Measurements from ENCODE around the gene ABCC2.

The ABCC2 gene

DNA sequence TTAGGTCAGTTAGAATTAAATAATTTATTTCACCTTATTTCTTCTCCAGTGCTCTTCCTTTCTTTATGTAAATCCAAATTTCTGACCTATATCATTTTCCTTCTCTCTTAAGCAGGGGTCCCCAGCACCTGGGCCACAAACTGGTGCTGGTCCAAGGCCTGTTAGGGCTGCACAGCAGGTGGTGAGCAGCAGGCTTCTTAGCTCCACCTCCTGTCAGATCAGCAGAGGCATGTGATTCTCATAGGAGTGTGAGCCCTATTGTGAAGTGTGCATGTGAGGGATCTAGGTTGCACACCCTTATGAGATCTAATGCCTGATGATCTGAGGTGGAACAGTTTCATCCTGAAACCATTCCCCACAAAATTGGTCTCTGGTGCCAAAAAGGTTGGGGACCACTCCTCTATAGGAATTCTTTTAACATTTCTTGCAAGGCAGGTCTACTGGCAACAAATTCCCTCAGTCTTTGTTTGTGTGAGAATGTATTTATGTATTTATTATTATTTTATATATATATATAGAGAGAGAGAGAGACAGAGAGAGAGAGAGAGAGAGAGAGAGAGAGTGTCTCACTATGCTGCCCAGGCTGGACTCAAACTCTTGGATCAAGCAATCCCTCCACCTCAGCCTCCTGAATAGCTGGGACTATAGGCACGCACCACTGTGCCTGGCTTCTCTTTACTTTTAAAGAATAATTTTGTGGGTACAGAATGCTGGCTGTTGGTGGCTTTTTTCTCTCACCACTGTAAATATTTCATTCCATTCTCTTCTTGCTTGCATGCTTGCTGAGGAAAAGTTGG is 4.3 kb upstream of the ABCC2 start:
- no peak for DNase-seq

DNA sequence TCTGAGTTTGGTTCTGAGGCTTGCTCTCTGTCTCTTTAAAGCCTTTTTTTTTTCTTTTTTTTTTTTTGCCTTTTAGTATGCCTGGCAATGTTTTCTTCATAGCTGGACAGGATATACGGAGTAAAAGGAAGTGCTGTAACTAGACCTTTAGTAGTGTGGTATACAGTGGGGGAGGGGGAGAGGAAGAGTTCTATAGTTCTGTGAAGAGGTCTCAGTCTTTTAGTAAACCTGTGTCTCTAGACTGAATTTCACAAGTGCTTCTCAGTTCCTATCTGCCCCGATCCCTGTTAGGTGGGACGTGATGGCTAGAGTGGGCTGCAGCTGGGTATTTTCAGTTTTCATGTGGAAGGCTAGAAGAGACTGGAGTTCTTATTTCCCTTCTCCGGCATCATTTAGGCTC is 3.1 kb upstream of the ABCC2 start:
- DNase-seq: no peak

DNA sequence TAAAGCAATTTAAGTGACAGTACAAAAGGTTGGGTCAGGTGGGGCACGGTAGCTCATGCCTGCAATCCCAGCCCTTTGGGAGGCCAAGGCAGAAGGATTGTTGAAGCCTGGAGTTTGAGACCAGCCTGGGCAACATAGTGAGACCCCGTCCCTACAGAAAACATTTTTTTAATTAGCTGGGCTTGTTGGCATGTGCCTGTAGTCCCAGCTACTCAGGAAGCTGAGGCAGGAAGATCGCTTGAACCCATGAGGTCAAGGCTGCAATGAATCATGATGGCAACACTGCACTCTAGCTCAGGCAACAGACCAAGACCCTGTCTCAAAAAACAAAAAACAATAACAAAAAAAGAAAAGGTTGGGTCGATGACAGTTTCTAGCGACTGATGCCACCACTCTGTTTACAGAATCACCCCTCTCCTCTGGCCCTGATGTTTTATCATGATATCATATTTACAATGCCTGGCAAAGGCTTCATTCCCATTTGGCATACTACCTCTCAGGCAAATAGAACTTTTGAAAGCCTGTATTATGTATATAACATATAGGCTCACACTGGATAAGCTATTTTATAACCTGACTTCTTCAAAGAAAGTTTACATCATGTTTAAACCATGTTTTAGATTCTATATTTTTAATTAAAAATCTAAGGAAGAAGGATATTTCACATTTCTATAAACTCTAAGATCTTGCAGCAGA is 558 bp upstream of the ABCC2 start:
- DNase-seq: no peak

DNA sequence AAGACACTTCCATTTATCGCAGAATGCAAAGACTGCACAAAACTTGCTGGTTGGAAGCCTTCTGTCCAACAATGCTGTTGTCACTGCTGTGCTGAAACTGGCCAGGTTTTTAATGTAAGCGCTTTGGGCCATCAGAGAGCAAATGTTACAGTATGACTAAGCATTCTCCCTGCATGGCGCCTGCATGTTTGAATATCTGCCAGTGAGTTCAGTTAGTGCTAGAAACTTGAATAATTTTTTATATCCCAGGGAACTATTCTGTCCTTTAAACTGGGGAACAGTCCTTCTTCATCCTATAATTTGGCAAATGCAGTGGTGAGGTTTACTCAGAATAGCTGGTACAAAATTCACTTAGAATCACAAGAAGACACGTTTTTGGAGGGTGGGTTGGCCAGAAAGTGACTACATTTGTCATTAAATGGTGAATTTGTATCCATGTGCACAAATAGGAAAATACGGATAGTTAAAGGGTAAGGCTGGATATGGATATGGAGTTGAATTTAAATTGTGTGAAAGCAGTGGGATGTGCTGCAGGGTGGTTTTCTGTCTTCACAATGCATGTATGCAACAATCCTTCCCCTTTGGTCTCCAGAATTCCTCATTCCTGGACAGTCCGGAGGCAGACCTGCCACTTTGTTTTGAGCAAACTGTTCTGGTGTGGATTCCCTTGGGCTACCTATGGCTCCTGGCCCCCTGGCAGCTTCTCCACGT is 1.7 kb downstream of the ABCC2 start:
- DNase-seq: peak; percentile 23

DNA sequence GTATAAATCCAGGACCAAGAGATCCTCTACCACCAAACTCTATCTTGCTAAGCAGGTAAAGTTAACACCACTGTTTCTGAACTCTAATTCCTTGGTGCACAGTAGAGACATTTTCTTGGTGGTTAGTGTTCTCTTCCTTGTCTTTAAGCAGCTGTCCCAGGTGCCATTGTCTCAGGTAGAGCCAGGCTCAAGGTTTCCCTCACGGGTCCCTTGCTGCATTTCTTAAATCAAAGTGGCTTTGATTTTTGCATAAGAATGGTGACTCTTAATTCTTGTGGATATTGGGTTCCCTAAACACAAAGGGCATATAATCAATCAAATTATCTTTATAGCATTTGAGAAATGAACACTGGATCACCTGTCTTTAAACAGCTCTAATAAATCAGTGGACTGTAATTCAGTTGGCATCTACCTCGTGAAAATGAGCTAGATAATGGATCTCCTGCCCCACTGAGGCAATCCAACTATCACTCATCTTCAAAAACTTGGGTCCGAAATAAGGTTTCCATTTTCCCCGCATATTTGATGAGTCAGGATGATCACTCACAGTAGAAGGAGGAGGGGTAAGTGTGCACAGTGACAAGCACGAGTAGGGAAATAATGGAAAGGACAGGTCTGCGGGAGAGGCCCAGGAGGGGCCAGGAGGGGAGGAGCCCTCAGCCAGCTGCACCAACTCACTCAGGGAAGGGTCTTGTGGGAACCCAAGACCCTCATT is 2.4 kb downstream of the ABCC2 start:
- DNase-seq: no peak

DNA sequence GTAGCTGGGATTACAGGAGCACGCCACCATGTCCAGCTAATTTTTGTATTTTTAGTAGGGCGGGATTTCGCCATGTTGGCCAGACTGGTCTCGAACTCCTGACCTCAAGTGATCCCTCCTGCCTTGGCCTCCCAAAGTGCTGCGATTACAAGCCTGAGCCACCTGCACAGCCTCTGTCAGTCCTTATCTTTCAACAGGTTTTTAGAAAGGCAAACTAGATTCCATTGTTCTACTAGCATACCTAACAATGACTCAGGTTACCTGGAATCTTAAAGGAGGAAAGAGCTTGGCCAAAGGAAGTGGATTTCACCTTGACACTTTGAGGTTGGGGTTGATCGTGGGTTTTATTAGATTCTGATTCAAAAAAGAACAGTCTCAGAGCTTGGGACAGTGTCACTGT is 3.2 kb downstream of the ABCC2 start:
- no peak for DNase-seq

DNA sequence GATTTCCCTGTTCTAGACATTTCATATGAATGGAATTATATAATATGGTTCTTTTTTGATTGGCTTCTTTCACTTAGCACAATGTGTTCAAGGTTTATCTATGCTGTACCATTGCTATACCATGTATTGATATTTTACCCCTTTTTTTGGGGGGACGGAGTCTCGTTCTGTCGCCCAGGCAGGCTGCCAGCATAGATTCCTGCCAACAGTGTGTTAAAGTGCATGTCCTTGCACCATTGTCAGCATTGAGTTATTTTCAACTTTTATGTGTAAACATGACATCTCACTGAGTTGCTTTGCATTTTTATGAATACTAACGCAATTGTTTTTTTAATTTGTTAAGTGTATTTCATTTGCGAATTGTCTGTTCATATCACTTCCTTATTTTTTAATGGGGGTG is 4.9 kb downstream of the ABCC2 start:
- DNase-seq: no peak

DNA sequence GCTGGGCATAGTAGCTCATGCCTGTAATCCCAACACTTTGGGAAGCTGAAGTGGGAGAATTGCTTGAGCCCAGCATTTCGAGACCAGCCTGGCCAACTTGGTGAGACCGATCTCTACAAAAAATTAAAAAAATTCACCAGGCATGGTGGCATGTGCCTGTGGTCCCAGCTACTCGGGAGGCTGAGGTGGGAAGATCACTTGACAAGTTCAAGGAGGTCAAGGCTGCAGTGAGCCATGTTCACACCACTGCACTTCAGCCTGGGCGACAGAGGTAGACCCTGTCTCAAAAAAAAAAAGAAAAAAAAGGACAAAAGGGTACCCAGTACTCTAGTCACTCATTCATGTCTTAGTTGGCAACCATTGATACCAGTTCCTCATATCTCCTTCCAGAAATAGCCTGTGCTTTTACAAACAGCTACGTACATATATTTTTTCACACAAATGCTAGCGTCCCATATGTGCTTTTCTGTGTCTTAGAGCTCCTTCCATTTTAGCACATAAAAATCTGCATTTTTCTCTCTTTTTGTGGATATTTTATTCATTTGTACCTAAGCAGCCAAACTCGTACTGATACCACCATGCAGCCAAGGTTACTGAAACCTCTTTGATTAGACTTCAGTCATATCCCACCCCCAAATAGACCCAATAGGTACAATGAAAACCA is 5.5 kb downstream of the ABCC2 start:
- no peak for DNase-seq

DNA sequence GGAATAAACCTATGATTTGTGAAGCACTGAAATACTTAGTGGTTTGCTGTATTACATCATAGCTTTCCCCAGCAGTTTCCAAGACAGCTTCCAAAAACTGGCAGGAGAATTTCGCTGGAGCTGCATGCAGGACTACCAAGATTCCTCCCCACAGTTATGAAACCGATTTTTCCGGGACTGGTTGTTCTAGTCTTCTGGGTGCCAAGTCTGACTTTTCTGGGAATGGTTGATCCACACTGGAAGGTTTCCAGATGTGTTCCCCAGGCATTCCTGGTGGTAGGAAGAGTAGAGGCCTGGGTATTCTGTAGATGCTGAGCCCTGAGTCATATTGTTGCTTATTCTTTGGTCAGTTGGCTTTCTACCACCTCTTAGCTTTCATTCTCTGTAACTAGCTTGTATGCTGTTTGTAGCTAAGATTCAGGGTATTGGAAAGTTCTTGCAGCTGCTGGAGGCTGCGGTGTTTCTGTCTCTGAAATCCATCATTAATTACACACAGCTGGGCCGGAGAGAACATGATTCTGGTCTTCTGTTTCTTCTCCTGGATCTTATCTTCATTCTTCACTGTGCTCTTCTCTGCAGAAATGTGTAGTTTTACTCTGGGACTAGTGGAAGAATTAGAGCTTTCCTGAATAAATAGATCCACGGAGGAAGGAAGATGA is 6.3 kb downstream of the ABCC2 start:
- no peak for DNase-seq

DNA sequence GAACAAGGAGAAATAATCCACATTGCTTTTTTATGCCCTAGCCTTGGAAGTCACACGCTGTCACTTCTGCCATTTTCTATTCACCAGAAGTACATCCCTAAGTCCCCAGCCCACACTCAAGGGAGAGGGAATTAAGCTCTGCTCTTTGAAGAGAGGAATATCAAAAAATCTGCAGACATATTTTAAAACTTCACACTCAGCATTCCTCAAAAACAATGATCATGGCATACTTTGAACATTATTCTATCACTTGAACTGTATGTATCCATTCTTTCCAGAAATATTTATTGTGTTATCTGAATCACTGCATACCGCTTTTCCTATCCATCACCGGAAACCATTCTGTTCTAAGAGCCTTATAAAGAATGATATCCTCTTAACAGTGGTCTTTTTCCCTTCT is 9.4 kb downstream of the ABCC2 start:
- DNase-seq: no peak

DNA sequence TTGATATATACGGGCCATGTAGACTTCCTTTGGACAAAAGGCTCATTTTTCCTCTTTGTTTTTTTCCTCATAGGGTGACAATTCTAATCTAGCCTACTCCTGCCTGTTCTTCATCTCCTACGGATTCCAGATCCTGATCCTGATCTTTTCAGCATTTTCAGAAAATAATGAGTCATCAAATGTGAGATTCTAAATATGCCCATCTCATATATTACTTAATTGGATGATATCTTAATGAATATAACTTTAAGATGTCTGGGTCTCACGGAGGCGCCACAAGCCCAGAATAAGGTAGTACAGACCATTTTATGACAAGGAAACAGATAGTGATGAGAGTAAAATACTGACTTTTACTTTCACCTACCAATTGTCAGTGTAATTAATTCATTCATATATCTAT is 11.4 kb downstream of the ABCC2 start:
- DNase-seq: no peak

DNA sequence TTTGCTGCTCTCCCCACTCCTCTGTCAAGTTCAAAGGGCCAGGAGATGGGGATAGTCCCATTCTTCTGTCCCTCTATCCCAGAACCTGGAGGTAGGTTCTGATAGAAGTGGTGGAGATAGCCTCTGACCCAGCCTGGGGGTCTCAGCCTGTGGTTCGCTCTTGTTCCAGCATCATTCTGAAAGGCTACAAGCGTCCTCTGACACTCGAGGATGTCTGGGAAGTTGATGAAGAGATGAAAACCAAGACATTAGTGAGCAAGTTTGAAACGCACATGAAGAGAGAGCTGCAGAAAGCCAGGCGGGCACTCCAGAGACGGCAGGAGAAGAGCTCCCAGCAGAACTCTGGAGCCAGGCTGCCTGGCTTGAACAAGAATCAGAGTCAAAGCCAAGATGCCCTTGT is 14.5 kb downstream of the ABCC2 start:
- no peak for DNase-seq

DNA sequence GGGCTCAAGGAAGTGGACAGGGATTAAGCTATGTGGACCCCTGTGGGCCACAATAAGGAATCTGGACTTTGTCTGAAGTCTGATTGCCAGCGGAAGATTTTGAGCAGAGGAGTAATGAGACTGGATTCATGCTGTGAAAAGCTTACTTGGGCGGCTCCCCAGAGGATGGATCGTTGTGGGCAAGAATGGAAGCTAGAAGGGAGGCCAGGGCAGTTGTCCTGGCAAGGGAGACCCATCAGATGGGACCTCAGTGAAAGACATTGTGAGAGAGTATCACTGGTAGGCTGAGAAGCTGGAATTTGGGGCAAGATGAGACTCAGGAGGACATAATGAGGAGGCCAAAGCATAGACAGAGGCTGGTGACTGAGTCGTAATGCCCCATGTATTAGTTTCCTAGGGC is 15.6 kb downstream of the ABCC2 start:
- no peak for DNase-seq

DNA sequence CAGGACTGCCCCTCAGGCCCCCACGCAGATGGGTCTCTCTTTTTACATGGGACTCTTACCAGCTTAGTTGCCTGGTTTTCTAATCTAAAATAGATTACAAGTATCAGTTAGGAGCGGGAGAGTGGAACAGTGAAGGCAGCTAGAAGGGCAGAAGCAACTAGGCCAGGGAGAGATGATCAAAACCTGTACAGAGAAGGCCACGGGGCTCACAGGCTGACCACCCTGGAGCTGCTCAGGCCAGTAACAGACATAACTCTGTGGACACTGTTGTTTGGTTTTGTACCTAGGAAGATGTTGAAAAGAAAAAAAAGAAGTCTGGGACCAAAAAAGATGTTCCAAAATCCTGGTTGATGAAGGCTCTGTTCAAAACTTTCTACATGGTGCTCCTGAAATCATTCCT is 16.5 kb downstream of the ABCC2 start:
- no peak for DNase-seq

DNA sequence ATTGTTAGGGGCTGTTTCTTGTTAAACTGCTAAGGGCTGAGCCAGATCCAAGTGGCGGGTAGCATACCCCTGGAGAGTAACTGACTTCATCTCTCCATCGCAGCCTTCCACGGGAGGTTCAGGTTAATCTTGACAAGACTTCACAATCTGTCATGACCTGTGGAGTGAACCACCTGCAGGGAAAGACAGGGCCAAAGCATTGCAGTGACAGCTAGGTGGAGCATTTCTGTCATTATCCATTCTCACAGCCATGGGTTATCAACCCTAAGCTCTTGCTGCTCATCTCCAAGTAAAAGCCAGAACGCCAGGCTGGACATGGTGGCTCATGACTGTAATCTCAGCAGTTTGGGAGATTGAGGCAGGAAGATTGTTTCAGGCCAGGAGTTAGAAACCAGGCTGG is 17.2 kb downstream of the ABCC2 start:
- DNase-seq: no peak

DNA sequence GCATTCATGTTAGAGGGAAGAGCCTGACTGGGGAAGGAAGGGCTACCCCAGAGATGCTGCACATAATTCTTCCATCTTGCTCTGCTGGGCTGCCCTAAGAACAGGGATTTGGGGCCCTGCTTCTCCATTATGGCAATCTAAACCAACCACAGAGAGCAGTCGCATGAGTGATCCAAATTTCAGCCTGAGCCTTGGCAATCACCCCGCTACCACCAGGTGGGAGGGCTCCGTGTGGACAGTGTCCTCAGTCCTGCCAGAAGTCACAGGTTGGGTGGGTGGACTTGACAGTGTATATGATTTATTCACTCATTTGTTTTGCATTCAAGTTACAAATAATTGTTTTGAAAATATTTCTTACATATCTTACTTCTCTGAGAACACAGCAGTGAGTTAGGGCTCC is 22.0 kb downstream of the ABCC2 start:
- DNase-seq: no peak

DNA sequence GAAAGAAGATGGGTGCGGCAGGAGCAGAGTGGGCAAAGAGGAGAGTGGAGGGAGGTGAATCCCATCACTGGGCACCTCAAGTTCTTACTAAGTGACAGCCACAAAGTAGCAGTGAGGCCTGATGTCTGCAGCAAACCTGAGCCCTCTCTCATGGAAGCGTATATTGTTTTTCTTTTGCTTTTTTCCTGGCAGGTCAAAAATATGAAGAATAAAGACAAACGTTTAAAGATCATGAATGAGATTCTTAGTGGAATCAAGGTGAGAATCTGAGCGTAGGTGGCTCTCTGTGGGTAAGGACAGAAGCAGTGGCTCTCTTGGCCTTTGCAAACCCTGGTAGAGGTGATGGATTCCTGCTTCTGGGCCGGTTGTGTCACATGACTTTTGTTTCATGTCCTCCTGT is 22.8 kb downstream of the ABCC2 start:
- DNase-seq: no peak

DNA sequence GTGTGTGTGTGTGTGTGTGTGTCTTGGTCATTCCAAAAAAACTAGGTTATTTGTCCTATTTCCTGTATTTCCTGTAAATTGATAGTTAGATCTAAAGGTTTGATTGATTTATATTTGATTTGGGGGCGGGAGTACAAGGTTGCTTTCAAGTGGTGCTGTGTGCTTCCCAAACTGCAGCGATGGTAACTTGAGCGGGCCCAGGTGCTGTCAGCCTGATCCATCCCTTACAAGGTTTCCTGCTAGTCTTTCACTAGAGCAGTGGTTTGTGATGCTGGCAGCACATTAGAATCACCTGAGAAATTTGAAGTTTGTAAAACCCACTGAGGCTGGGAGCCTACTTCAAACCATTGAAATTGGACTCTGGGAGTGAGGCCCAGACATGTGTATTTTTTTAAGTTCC is 23.7 kb downstream of the ABCC2 start:
- DNase-seq: no peak

DNA sequence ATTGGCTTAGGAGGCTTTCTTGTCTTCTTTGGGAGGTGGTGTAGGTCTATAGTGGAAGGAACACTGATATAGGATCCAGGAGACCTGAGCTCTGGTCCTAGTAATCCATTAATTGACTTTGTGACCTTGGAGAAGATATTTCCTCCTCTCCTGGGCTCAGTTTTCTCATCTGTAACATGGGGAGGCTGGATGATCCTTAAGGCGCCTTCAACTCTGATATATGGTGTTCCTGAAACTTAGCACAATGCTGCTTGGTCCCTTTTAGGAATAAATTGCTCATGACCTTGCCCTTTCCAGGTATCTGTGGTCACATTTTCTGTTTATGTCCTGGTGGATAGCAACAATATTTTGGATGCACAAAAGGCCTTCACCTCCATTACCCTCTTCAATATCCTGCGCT is 25.3 kb downstream of the ABCC2 start:
- no peak for DNase-seq

DNA sequence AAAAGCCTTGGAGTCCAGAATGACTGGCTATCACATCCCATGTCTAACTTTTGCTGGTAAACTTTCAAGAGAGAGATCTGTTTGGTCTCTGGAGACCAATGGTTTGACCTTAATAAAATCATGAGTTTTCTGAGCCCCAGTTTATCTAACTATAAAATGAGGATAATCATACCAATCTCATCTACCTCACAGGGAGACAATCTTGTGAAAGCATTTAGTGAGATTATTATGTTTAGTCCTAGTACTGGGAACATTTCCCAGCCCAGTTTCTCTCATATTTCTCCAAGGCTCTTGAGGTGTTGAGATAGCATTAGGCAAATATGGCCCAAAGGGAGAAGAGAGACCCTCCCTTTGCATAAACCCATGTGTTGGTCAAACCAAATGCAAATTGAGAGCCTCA is 25.8 kb downstream of the ABCC2 start:
- no peak for DNase-seq

DNA sequence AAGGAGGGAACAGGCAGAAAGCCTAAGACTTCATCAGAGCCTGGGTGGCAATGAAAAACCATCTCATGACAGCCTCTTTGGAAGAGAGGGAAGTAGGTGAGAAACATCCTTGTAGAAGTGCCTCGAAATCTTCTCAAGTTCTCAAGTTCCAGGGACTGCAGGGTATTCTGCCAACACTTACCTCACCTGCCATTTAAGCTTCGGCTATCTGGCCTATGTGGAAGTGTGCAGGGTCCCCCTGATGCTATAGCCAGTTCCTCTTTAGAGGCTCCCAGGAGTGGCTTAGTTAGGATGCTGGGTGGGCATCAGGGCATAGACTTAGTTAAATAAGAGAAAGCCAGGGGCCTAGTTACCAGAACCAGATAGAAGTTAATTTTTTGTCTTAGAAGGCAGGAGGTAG is 27.0 kb downstream of the ABCC2 start:
- DNase-seq: no peak

DNA sequence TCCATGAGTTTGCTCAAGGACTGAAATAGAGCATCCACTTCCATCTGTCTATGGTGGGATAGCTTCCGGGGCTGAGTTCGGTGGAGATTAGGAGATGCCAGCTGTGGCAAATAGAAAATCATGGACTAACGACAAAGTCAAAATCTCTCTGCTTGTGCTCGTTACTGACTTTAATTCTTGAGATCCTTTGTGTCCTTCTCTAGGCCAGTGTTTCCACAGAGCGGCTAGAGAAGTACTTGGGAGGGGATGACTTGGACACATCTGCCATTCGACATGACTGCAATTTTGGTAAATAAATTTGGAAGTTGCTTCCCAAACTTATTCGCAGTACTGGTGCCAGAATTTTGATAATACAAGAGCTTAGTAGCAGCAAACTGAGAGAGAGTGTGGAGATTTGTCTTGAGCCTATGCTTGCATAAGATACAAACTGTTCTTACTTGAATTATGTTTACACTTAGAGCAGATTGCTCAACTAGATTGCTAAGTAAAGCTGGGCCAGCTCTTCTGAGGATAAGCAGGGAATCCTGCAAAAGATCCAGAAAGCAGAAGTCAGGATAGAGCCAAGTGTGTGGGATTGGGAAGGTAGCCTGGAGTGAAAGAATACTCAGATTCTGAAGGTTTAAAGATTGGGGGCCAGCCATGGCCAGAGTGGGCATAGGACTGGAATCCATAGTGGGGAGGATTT is 27.6 kb downstream of the ABCC2 start:
- no peak for DNase-seq
